Measurements from ENCODE around the gene DNMT3A. TPM values are rescaled to one million over a fixed set of nuclear protein-coding genes. Genes with fewer than 3 reads are reported as not detected.

Gene DNMT3A
- total RNA-seq, 1 donor from 2014 or later: 25.3 TPM

GRCh38 chr2:25335971-25336370, 5.8 kb downstream of the DNMT3A start:
- no peak for DNase-seq (ENCODE audit: low read depth)
- TF ChIP-seq CTCF (IDR thresholded peaks at IDR 0.05; ENCODE audit: insufficient read depth, low read length, poor library complexity, severe bottlenecking): no peak
- H3K36me3 ChIP-seq (ENCODE audit: control insufficient read depth, insufficient read depth, low read length): no peaks in the 10 kb centered on the region
- no peak overlapping the region for H3K4me3 ChIP-seq (ENCODE audit: low read depth, low read length)
- H3K27me3 ChIP-seq (ENCODE audit: control insufficient read depth, insufficient read depth, low read length): no peaks in the 10 kb centered on the region

GRCh38 chr2:25335204-25335603, 6.5 kb downstream of the DNMT3A start:
- DNase-seq (ENCODE audit: low read depth): no peak
- no peak for TF ChIP-seq CTCF (IDR thresholded peaks at IDR 0.05; ENCODE audit: insufficient read depth, low read length, poor library complexity, severe bottlenecking)
- Histone ChIP-seq H3K36me3 (ENCODE audit: control insufficient read depth, insufficient read depth, low read length) (no peaks in the 10 kb centered on the region), H3K27me3 (ENCODE audit: control insufficient read depth, insufficient read depth, low read length) (no peaks in the 10 kb centered on the region), H3K4me3 (ENCODE audit: low read depth, low read length) (no peak overlapping the region)

- H3K36me3 ChIP-seq (ENCODE audit: control insufficient read depth, insufficient read depth, low read length): no peaks in the 10 kb centered on the region
- TF ChIP-seq CTCF (IDR thresholded peaks at IDR 0.05; ENCODE audit: insufficient read depth, low read length, poor library complexity, severe bottlenecking): no peak
- H3K27me3 ChIP-seq (ENCODE audit: control insufficient read depth, insufficient read depth, low read length): no peaks in the 10 kb centered on the region
- DNase-seq (ENCODE audit: low read depth): no peak
- no peak overlapping the region for H3K4me3 ChIP-seq (ENCODE audit: low read depth, low read length)
Measured at GRCh38 chr2:25334482-25334881, 7.2 kb downstream of the DNMT3A start.

GRCh38 chr2:25333981-25334380, 7.7 kb downstream of the DNMT3A start:
- TF ChIP-seq CTCF (IDR thresholded peaks at IDR 0.05; ENCODE audit: insufficient read depth, low read length, poor library complexity, severe bottlenecking): no peak
- DNase-seq (ENCODE audit: low read depth): no peak
- Histone ChIP-seq H3K27me3 (ENCODE audit: control insufficient read depth, insufficient read depth, low read length) (no peaks in the 10 kb centered on the region), H3K36me3 (ENCODE audit: control insufficient read depth, insufficient read depth, low read length) (no peaks in the 10 kb centered on the region), H3K4me3 (ENCODE audit: low read depth, low read length) (no peak overlapping the region)

- no peak for DNase-seq (ENCODE audit: low read depth)
- H3K36me3 ChIP-seq (ENCODE audit: control insufficient read depth, insufficient read depth, low read length): no peaks in the 10 kb centered on the region
- H3K27me3 ChIP-seq (ENCODE audit: control insufficient read depth, insufficient read depth, low read length): no peaks in the 10 kb centered on the region
- no peak overlapping the region for H3K4me3 ChIP-seq (ENCODE audit: low read depth, low read length)
- no peak for TF ChIP-seq CTCF (IDR thresholded peaks at IDR 0.05; ENCODE audit: insufficient read depth, low read length, poor library complexity, severe bottlenecking)
Measured at GRCh38 chr2:25332571-25332970, 9.2 kb downstream of the DNMT3A start.

- Histone ChIP-seq H3K36me3 (ENCODE audit: control insufficient read depth, insufficient read depth, low read length) (no peaks in the 10 kb centered on the region), H3K27me3 (ENCODE audit: control insufficient read depth, insufficient read depth, low read length) (no peaks in the 10 kb centered on the region), H3K4me3 (ENCODE audit: low read depth, low read length) (no peak overlapping the region)
- no peak for DNase-seq (ENCODE audit: low read depth)
- no peak for TF ChIP-seq CTCF (IDR thresholded peaks at IDR 0.05; ENCODE audit: insufficient read depth, low read length, poor library complexity, severe bottlenecking)
Measured at GRCh38 chr2:25331686-25332365, 9.9 kb downstream of the DNMT3A start.
